Measurements from ENCODE around the gene MYO15B.

- TF ChIP-seq CTCF (IDR thresholded peaks at IDR 0.05; ENCODE audit: poor library complexity, severe bottlenecking) (no peak), TAF1 (IDR thresholded peaks at IDR 0.05; ENCODE audit: low read depth) (no peak), RAD21 (conservative IDR thresholded peaks at IDR 0.05) (no peak), REST (IDR thresholded peaks at IDR 0.05; ENCODE audit: borderline replicate concordance) (no peak), EP300 (conservative IDR thresholded peaks at IDR 0.05; ENCODE audit: poor library complexity, severe bottlenecking) (no peak), POLR2AphosphoS5 (IDR thresholded peaks at IDR 0.05) (no peak), EZH2 (IDR thresholded peaks at IDR 0.05; ENCODE audit: borderline replicate concordance, insufficient read depth, low read length, poor library complexity, severe bottlenecking) (no peak), SMC3 (conservative IDR thresholded peaks at IDR 0.05; ENCODE audit: poor library complexity) (no peak), MXI1 (conservative IDR thresholded peaks at IDR 0.05; ENCODE audit: poor library complexity, severe bottlenecking) (no peak)
Measured at GRCh38 chr17:75540923-75541503, 46.6 kb upstream of the MYO15B start.
